Activated CD8-positive, alpha-beta memory T cell treated with anti-CD3 and anti-CD28 coated beads, Interleukin-2, amount 50 U/mL, for 4 hours (primary cell): ENCODE data around the gene UGT1A5.
"Not testable (repeated sequence)": the region's sequence is repeated elsewhere in the genome, so short reads cannot be mapped to it uniquely, and the experiment has no call there.

Source experiments
- DNase-seq: peaks from one replicate; pipeline ENCODE4 v3.0.0-alpha.2; 2020

Gene UGT1A5

GRCh38 chr2:233747283-233747544, 34.5 kb downstream of the UGT1A5 start:
- no peak for DNase-seq

- DNase-seq: not testable (repeated sequence)
These were observed 38.0 kb downstream of the UGT1A5 start for GRCh38 chr2:233750689-233751088.

GRCh38 chr2:233751212-233752009, 38.7 kb downstream of the UGT1A5 start:
- DNase-seq: not testable (repeated sequence)

DNA sequence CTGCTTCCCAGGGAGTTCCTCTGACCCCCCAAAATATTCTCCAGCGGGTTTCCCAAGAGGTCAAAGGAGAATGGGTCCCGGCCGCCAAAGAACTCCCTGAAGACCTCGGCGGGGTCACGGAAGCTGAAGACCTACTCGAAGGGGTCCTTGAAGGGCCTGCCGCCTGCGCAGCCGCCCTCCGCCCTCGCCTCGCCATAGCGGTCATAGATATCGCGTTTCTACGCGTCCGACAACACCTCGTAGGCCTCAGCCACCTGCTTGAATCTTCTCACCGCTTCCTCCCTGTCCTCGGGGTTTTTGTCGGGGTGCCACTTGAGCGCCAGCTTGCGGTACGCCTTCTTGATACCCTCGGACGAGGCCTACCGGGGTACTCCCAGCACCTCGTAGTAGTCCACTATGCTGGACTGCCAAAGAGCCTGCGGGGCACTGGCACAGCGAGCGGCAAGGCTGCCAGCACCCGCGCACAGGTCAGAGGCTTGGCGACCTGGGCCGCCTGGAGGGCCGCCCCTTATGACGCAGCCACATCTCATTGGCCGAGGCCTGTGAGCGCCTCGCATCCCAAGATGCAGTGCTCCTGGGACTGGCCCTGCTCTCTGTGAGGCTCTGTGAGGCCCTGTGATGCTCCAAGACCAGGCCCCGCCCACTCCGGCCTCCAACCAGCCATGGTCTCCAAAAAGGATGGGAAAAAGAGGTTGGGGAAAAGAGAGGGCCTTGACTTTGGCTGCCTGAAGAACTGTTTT, 42.3 kb downstream of the UGT1A5 start:
- DNase-seq: no peak

GRCh38 chr2:233756429-233757081, 43.8 kb downstream of the UGT1A5 start:
- no peak for DNase-seq

DNA sequence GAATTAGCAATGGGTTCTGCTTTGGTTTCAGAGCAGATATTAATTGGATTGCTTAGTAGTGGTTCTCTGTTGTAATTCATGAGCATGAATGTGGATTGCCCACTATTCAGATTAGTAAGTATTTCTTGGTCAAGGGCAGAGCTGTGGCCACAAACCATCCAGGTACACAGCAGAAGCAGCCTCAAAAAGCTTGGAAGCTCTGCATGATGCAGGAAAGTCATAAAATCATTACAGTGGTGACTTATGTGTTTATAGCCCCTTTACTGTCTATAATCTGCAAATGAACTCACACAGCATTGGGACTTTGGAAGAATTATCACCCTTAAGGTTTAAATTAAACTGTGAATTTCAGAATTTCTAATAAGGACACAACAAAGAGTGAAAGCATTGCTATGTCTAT, 45.4 kb downstream of the UGT1A5 start:
- no peak for DNase-seq

DNA sequence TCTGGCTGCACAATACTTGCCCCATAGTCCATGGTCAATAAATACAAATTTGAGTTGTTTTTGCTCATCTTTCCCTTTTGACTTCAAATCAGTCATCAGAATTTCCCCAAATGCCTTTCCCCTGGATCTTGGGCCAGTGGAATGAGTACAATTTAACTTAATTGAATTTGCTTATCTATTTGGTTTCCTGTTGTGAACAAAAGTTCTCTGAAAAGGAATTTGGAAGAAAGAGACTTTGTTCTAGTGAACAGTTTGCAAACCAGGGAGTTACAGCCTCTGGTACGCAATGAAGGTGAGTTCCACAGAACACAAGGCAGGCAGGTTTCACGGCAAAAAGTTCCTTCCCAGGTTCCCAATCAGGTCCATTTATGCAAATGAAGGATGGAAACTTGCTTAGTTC, 46.1 kb downstream of the UGT1A5 start:
- no peak for DNase-seq

DNA sequence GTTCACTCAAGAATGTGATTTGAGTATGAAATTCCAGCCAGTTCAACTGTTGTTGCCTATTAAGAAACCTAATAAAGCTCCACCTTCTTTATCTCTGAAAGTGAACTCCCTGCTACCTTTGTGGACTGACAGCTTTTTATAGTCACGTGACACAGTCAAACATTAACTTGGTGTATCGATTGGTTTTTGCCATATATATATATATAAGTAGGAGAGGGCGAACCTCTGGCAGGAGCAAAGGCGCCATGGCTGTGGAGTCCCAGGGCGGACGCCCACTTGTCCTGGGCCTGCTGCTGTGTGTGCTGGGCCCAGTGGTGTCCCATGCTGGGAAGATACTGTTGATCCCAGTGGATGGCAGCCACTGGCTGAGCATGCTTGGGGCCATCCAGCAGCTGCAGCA, 47.3 kb downstream of the UGT1A5 start, which contains the start of gene UGT1A1:
TSS of gene UGT1A1 (plus strand) at position 228 of the 400 bp plus-strand sequence. CDS start at position 246, 18 bp downstream.
- no peak for DNase-seq

GRCh38 chr2:233761040-233761769, 48.5 kb downstream of the UGT1A5 start:
- DNase-seq: no peak

DNA sequence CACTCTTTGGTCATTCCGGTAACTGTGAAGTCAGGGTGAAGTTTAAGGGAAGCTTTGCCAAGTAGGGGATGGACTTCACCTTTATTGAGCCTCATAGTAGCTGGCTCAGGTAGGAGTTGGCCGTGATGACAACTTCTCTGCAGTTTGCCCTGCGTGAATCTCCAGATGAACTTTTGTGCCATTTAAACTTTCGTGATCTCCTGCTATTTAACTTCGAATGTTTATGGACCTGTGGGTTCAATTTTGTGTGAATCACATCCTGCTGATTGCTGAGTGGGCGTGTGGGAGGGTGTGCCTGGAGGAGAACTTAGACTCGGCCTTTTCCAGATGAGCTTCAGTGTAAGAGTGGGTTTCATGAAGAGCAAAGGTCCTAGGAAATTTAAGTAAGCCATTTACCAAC, 51.6 kb downstream of the UGT1A5 start:
- no peak for DNase-seq

DNA sequence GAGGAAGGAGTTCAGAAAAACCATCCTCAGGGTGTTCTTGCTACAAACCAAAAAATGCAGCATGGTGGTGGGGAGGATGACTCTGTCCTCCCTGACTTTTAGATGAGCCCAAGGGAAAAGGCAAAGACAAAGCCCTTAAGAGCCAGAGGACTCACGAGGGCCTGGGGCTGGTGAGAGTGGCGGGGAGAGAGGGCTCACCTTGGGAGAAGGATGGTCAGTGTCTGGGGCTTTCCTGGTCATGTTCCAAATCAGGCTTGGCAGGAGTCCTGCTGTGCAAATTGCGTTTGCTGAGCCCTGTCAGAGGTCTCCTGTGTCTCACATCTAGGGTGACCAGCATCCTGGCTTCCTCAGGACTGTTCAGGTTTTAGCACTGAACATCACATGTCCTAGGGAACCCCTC, 52.1 kb downstream of the UGT1A5 start:
- DNase-seq: no peak

DNA sequence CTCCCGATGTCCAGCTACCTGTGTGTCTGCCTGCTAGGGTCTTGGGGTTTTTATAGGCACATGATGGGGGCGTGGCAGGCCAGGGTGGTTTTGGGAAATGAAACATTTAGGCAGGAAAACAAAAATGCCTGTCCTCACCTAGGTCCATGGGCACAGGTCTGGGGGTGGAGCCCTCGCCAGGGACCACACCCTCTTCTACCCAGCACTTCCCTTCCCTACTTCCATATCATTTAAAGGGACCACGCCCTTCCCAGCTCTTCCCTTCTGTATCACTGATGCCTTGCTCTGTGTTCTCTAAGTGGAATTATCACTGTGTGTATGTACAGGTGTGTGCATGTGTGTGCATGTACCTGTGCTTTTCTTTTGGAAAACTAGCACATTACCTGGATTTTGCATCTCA, 53.7 kb downstream of the UGT1A5 start:
- no peak for DNase-seq

- no peak for DNase-seq
These were observed 55.4 kb downstream of the UGT1A5 start for GRCh38 chr2:233768076-233768475.

- no peak for DNase-seq
These were observed 56.6 kb downstream of the UGT1A5 start for GRCh38 chr2:233769260-233769659.

- DNase-seq: no peak
These were observed 59.4 kb downstream of the UGT1A5 start for GRCh38 chr2:233772153-233772552.

DNA sequence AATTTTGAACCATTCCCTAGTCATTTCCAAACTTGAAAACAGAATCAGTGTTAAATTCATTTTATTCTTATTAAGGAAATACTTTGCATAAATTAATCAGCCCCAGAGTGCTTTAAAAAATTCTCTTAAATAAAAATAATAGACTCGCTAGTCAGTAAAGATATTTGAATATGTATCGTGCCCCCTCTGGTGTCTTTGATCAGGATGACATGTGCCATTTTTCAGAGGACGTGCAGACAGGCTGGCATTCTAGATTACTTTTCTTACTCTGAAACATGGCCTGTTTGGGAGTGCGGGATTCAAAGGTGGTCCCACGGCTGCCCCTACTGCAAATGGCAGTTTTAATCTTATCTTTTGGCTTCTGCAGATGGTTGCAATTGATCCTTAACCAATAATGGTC, 59.9 kb downstream of the UGT1A5 start:
- no peak for DNase-seq

GRCh38 chr2:233773854-233774253, 61.1 kb downstream of the UGT1A5 start:
- DNase-seq: no peak

GRCh38 chr2:233775414-233775813, 62.7 kb downstream of the UGT1A5 start:
- DNase-seq: no peak

- DNase-seq: no peak
These were observed 65.3 kb downstream of the UGT1A5 start, which contains the start of gene MROH2A for GRCh38 chr2:233778030-233778429. TSS of gene MROH2A (plus strand) at chr2:233778330. CDS start at chr2:233779359, 1,029 bp downstream.

- DNase-seq: no peak
These were observed 67.0 kb downstream of the UGT1A5 start for GRCh38 chr2:233779722-233780121.

DNA sequence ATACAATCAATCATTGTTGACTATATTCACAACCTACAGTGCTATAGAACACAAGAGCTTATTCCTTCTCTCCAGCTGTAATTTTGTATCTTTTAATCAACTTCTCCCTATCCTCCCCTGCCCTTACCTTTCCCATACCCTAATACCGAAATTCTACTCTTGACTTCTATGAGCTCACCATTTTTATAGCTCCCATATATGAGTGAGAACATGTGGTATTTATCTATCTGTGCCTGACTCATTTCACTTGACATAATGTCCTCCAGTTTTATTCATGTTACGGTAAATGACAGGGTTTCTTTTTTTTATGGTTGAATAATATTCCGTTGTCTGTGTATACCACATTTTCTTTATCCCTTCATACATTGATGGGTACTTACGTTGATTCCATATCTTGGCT, 68.1 kb downstream of the UGT1A5 start:
- DNase-seq: no peak

- DNase-seq: no peak
These were observed 76.8 kb downstream of the UGT1A5 start for GRCh38 chr2:233789554-233789953.
